Measurements from ENCODE around the gene FAM200C.

DNA sequence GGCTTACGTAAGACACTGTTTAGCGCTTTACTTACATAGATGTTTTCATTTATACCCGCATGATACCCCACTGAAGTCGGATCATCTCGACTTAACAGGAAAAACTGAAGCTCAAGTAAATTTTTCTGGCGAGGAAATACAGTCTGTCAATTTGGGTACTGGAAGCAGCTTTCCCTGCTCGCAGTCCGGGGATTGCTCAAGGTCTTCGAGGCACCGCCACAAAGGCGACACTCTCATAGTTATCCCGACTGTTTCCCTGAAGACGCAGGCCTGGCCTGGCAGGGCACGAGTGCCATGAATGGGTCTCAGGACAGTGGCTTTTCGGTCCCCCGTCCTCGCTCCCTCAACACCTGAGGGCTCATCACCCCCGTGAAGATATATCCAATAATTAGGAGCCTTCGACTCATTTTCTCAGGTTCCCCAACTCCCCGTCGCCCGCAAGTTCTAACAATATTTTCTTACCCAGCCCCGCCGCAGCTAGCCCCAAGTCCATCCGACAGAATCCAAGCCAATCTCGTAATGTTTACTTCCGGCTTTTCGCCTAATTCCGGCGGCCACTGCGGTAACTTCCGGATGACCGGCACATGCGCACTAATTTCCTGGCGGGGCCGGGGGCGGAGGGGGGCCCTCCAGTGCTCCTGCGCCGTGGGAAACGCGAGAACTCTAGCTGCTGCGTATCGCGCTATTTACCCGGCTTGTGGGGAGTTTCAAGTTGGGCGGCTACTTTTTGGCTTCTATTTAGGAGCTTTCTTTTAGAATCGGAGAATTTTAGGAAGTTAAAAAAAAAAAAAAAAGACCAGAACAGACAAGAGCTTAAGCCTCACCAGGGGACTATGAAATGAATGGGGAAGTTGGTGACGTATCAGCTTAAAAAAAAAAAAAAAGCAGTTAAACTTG is 19.0 kb upstream of the FAM200C start, which contains the start of gene SLU7:
- TF ChIP-seq, protein P1, sequence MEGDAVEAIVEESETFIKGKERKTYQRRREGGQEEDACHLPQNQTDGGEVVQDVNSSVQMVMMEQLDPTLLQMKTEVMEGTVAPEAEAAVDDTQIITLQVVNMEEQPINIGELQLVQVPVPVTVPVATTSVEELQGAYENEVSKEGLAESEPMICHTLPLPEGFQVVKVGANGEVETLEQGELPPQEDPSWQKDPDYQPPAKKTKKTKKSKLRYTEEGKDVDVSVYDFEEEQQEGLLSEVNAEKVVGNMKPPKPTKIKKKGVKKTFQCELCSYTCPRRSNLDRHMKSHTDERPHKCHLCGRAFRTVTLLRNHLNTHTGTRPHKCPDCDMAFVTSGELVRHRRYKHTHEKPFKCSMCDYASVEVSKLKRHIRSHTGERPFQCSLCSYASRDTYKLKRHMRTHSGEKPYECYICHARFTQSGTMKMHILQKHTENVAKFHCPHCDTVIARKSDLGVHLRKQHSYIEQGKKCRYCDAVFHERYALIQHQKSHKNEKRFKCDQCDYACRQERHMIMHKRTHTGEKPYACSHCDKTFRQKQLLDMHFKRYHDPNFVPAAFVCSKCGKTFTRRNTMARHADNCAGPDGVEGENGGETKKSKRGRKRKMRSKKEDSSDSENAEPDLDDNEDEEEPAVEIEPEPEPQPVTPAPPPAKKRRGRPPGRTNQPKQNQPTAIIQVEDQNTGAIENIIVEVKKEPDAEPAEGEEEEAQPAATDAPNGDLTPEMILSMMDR (IDR thresholded peaks at IDR 0.05) = no peak
- TF ChIP-seq POLR2A (IDR thresholded peaks at IDR 0.05) = peak; percentile 65
